Activated T-helper 2 cell treated with anti-CD3 and anti-CD28 coated beads, Interferon-gamma antibody, Interleukin-2, Interleukin-4, amounts not matched to agents 10 μg/mL and 5 μg/mL and 100 μg/mL, durations not matched to agents 14 hours and 24 hours and 36 hours (primary cell): ENCODE results near the gene TTLL11. TPM values are rescaled to one million over a fixed set of nuclear protein-coding genes. Genes with fewer than 3 reads are reported as not detected.

ENCODE experiments used
- DNase-seq: peaks from one replicate; pipeline ENCODE4 v3.0.0; 2021; ENCODE audit warnings: low spot score
- H3K27ac Mint-ChIP-seq: one replicate; pipeline ENCODE4 v1.8.0; 2021; ENCODE audit warnings: mixed read lengths
- H3K27me3 Mint-ChIP-seq: one replicate; pipeline ENCODE4 v1.8.0; 2021; ENCODE audit warnings: low read depth, mixed read lengths
- H3K36me3 Mint-ChIP-seq: one replicate; pipeline ENCODE4 v1.8.0; 2021; ENCODE audit warnings: low read depth, mixed read lengths
- H3K4me1 Mint-ChIP-seq: one replicate; pipeline ENCODE4 v1.8.0; 2021; ENCODE audit warnings: low read depth, mixed read lengths
- H3K4me3 Mint-ChIP-seq: one replicate; pipeline ENCODE4 v1.8.0; 2021; ENCODE audit warnings: low read depth, mild to moderate bottlenecking, moderate library complexity, mixed read lengths
- H3K9me3 Mint-ChIP-seq: one replicate; pipeline ENCODE4 v1.8.0; 2021; ENCODE audit warnings: mixed read lengths
- intact Hi-C: fragments of 100-400 bp; cut with micrococcal nuclease; formaldehyde crosslinking; loops from one replicate; pipeline ENCODE4 v1.15.1; 2023
- total RNA-seq: library from RNA; stranded (reverse); gene quantifications from 2 replicates; pipeline ENCODE4 v1.2.3, GENCODE V29; 2022

Gene TTLL11
- total RNA-seq, 1 donor from 2014 or later = 2.2 TPM

GRCh38 chr9:122033775-122034373, 59.2 kb downstream of the TTLL11 start:
- H3K4me1 Mint-ChIP-seq = no peaks in the 10 kb centered on the region
- no peaks in the 10 kb centered on the region for H3K9me3 Mint-ChIP-seq
- H3K27ac Mint-ChIP-seq = no peak overlapping the region
- no peaks in the 10 kb centered on the region for H3K36me3 Mint-ChIP-seq
- no peaks in the 10 kb centered on the region for H3K27me3 Mint-ChIP-seq
- intact Hi-C loops = no loop called here
- no peak for DNase-seq
- no peak overlapping the region for H3K4me3 Mint-ChIP-seq

GRCh38 chr9:122032346-122032745, 60.8 kb downstream of the TTLL11 start:
- H3K36me3 Mint-ChIP-seq = no peaks in the 10 kb centered on the region
- H3K4me3 Mint-ChIP-seq = no peak overlapping the region
- no peak overlapping the region for H3K27ac Mint-ChIP-seq
- no peaks in the 10 kb centered on the region for H3K4me1 Mint-ChIP-seq
- no peaks in the 10 kb centered on the region for H3K9me3 Mint-ChIP-seq
- H3K27me3 Mint-ChIP-seq = no peaks in the 10 kb centered on the region
- no peak for DNase-seq
- intact Hi-C loops = no loop called here

- intact Hi-C loops = no loop called here
Measured at GRCh38 chr9:122031776-122032175, 61.3 kb downstream of the TTLL11 start.

GRCh38 chr9:122031157-122031556, 62.0 kb downstream of the TTLL11 start:
- H3K27ac Mint-ChIP-seq = no peak overlapping the region
- DNase-seq = no peak
- H3K36me3 Mint-ChIP-seq = no peaks in the 10 kb centered on the region
- no peak overlapping the region for H3K4me3 Mint-ChIP-seq
- H3K4me1 Mint-ChIP-seq = no peaks in the 10 kb centered on the region
- no peaks in the 10 kb centered on the region for H3K27me3 Mint-ChIP-seq
- intact Hi-C loops = no loop called here
- H3K9me3 Mint-ChIP-seq = no peaks in the 10 kb centered on the region

More at GRCh38 chr9:122031776-122032175, 61.3 kb downstream of the TTLL11 start:
- Mint-ChIP-seq H3K4me1 (no peaks in the 10 kb centered on the region), H3K27me3 (no peaks in the 10 kb centered on the region), H3K27ac (no peak overlapping the region), H3K36me3 (no peaks in the 10 kb centered on the region), H3K9me3 (no peaks in the 10 kb centered on the region), H3K4me3 (no peak overlapping the region)
- DNase-seq = no peak

- H3K9me3 Mint-ChIP-seq = no peaks in the 10 kb centered on the region
- no peaks in the 10 kb centered on the region for H3K4me1 Mint-ChIP-seq
- no peaks in the 10 kb centered on the region for H3K27me3 Mint-ChIP-seq
- no peak for DNase-seq
- H3K27ac Mint-ChIP-seq = no peak overlapping the region
- intact Hi-C loops = no loop called here
- H3K4me3 Mint-ChIP-seq = no peak overlapping the region
- H3K36me3 Mint-ChIP-seq = no peaks in the 10 kb centered on the region
Measured at GRCh38 chr9:122030357-122030756, 62.8 kb downstream of the TTLL11 start.

- Mint-ChIP-seq H3K27ac (no peak overlapping the region), H3K4me3 (no peak overlapping the region), H3K4me1 (no peaks in the 10 kb centered on the region), H3K9me3 (no peaks in the 10 kb centered on the region), H3K36me3 (no peaks in the 10 kb centered on the region), H3K27me3 (no peaks in the 10 kb centered on the region)
- no peak for DNase-seq
- intact Hi-C loops = no loop called here
Measured at GRCh38 chr9:122029898-122030297, 63.2 kb downstream of the TTLL11 start.

- no peak overlapping the region for H3K27ac Mint-ChIP-seq
- intact Hi-C loops = no loop called here
- no peak overlapping the region for H3K4me3 Mint-ChIP-seq
- H3K9me3 Mint-ChIP-seq = no peaks in the 10 kb centered on the region
- no peaks in the 10 kb centered on the region for H3K36me3 Mint-ChIP-seq
- no peaks in the 10 kb centered on the region for H3K4me1 Mint-ChIP-seq
- H3K27me3 Mint-ChIP-seq = peaks cover 3% of the 10 kb centered on the region
- DNase-seq = no peak
Measured at GRCh38 chr9:122028089-122028488, 65.0 kb downstream of the TTLL11 start.

GRCh38 chr9:122020398-122020797, 72.7 kb downstream of the TTLL11 start:
- H3K4me1 Mint-ChIP-seq = no peaks in the 10 kb centered on the region
- no peaks in the 10 kb centered on the region for H3K36me3 Mint-ChIP-seq
- no peak overlapping the region for H3K4me3 Mint-ChIP-seq
- DNase-seq = no peak
- intact Hi-C loops = no loop called here
- no peaks in the 10 kb centered on the region for H3K9me3 Mint-ChIP-seq
- H3K27me3 Mint-ChIP-seq = peaks cover 13% of the 10 kb centered on the region
- no peak overlapping the region for H3K27ac Mint-ChIP-seq

- H3K4me1 Mint-ChIP-seq = no peaks in the 10 kb centered on the region
- DNase-seq = no peak
- no peak overlapping the region for H3K4me3 Mint-ChIP-seq
- peaks cover 8% of the 10 kb centered on the region for H3K27me3 Mint-ChIP-seq
- no peaks in the 10 kb centered on the region for H3K9me3 Mint-ChIP-seq
- H3K27ac Mint-ChIP-seq = no peak overlapping the region
- intact Hi-C loops = no loop called here
- no peaks in the 10 kb centered on the region for H3K36me3 Mint-ChIP-seq
Measured at GRCh38 chr9:122016744-122017143, 76.4 kb downstream of the TTLL11 start.

GRCh38 chr9:122016309-122016708, 76.8 kb downstream of the TTLL11 start:
- Mint-ChIP-seq H3K27me3 (peaks cover 6% of the 10 kb centered on the region), H3K36me3 (no peaks in the 10 kb centered on the region), H3K4me3 (no peak overlapping the region), H3K27ac (no peak overlapping the region), H3K4me1 (no peaks in the 10 kb centered on the region), H3K9me3 (no peaks in the 10 kb centered on the region)
- no peak for DNase-seq
- intact Hi-C loops = no loop called here

GRCh38 chr9:122015170-122015821, 77.8 kb downstream of the TTLL11 start:
- no peaks in the 10 kb centered on the region for H3K36me3 Mint-ChIP-seq
- H3K4me3 Mint-ChIP-seq = no peak overlapping the region
- intact Hi-C loops = no loop called here
- DNase-seq = no peak
- no peaks in the 10 kb centered on the region for H3K4me1 Mint-ChIP-seq
- H3K27me3 Mint-ChIP-seq = peaks cover 6% of the 10 kb centered on the region
- H3K27ac Mint-ChIP-seq = no peak overlapping the region
- H3K9me3 Mint-ChIP-seq = no peaks in the 10 kb centered on the region

- no peak overlapping the region for H3K27ac Mint-ChIP-seq
- DNase-seq = no peak
- no peaks in the 10 kb centered on the region for H3K36me3 Mint-ChIP-seq
- no peaks in the 10 kb centered on the region for H3K4me1 Mint-ChIP-seq
- H3K9me3 Mint-ChIP-seq = no peaks in the 10 kb centered on the region
- H3K27me3 Mint-ChIP-seq = peaks cover 5% of the 10 kb centered on the region
- intact Hi-C loops = no loop called here
- no peak overlapping the region for H3K4me3 Mint-ChIP-seq
Measured at GRCh38 chr9:122011818-122012498, 81.2 kb downstream of the TTLL11 start.

GRCh38 chr9:122008559-122008958, 84.5 kb downstream of the TTLL11 start:
- H3K4me1 Mint-ChIP-seq = no peaks in the 10 kb centered on the region
- H3K27ac Mint-ChIP-seq = no peak overlapping the region
- H3K27me3 Mint-ChIP-seq = peaks cover 2% of the 10 kb centered on the region
- intact Hi-C loops = no loop called here
- no peak overlapping the region for H3K4me3 Mint-ChIP-seq
- no peaks in the 10 kb centered on the region for H3K36me3 Mint-ChIP-seq
- H3K9me3 Mint-ChIP-seq = no peaks in the 10 kb centered on the region
- DNase-seq = no peak
